HG03354 (cell line): ENCODE measurements around the gene EXOSC6.
A peak's percentile ranks its signal among the peaks of the same experiment; 100 is the strongest.
"Not testable (repeated sequence)": the region's sequence is repeated elsewhere in the genome, so short reads cannot be mapped to it uniquely, and the experiment has no call there.

Experiments used
- ATAC-seq: cut with Tn5 transposase; IDR thresholded peaks from one replicate; pipeline ENCODE4 v1.9.1; 2021; ENCODE audit warnings: mild to moderate bottlenecking; ENCODE audit not compliant: unreplicated experiment, poor library complexity, severe bottlenecking

Gene EXOSC6

GRCh38 chr16:70251629-70252354 is at the start of gene EXOSC6:
TSS of gene EXOSC6 (minus strand) at chr16:70251940. CDS start at chr16:70251900, 40 bp downstream.
- peak; percentile 92 for ATAC-seq

DNA sequence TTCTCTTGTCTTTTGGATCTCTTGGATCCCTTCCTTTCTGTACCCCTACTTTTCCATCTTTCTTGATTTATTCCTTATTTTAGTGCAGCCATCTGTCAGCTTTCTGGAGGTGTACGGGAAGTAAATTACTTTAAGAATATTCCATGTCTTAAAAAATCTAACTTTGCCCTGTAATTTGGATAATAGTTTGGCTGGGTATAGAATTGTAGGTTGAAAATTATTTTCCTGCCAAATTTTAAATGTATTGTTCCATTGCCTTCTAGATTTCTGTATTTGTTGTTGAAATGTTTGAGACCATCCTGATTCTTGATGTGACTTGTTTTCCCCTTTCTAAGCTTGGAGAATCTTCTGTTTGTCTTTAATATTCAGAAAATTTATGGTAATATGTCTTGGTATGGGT is 49.4 kb upstream of the EXOSC6 start:
- ATAC-seq: no peak

- peak; percentile 92 for ATAC-seq
These were observed 47.5 kb upstream of the EXOSC6 start, which contains the start of gene DDX19B for GRCh38 chr16:70298988-70299938. TSS of gene DDX19B (plus strand) at chr16:70299186. CDS start at chr16:70299298, 112 bp downstream.

GRCh38 chr16:70295634-70296033 is 43.9 kb upstream of the EXOSC6 start:
- no peak for ATAC-seq

GRCh38 chr16:70294385-70295025 is 42.8 kb upstream of the EXOSC6 start:
- ATAC-seq: no peak

DNA sequence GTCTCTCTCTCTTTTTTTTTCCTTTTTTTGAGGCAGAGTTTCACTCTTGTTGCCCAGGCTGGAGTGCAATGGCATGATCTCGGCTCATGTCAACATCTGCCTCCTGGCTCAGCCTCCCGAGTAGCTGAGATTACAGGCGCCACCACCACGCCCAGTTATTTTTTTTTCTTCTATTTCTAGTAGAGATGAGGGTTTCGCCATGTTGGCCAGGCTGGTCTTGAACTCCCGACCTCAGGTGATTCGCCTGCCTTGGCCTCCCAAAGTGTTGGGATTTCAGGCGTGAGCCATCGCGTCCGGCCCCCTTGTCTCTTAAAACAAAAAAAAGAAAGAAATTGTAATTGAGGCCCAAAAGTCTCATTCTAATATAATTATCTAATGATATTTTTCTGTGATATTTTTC is 40.4 kb upstream of the EXOSC6 start:
- ATAC-seq: not testable (repeated sequence)

- ATAC-seq: no peak
These were observed 39.3 kb upstream of the EXOSC6 start for GRCh38 chr16:70290949-70291519.

DNA sequence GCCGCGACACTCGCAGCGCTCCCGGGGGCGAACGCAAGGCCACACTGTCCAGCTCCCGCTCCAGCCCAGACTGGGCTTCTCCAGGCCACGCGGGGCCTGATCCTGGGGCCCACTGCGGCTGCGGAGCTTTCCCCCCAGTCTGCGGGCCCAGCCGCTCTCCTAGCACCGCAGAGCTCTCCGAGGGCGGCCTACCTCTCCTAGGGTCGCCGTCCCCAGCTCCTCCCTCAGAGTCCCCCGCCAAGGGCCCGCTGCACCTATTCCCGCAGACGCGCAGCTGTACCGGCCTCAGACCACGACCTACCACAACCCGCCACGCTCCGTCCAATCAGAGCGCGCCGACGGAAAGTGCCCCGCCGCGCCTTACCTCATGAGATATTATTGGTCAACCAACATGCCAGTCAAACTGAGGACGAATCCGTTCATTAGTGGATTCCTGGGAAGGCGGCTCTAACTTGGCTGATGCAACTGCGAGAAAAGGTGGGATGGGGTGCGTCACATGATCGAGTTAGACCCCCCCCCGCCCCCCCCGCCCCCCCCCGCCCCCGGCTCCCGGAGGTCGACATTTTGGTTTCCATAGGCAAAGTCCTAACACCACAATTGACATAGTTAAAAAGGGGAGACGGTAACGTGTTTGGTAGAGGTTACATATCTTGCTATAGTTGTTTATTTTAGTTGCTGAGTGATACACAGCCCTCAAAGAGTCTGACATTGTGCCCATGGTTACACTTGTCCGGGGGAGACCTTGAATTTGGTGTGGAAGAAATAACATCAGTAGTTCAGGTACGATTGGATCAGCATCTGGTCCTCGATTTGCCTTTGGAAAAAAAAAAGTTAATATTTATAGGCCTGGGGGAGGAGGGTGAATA is 37.7 kb upstream of the EXOSC6 start, which contains the start of gene AARS1:
Gene AARS1, minus strand, starts transcription at position 278 of the 866 bp plus-strand sequence. CDS start 6,743 bp downstream, outside the sequence.
- peak; percentile 98 for ATAC-seq

- ATAC-seq: not testable (repeated sequence)
These were observed 35.7 kb upstream of the EXOSC6 start for GRCh38 chr16:70287304-70287971.

GRCh38 chr16:70276392-70276791 is 24.7 kb upstream of the EXOSC6 start:
- ATAC-seq: no peak

DNA sequence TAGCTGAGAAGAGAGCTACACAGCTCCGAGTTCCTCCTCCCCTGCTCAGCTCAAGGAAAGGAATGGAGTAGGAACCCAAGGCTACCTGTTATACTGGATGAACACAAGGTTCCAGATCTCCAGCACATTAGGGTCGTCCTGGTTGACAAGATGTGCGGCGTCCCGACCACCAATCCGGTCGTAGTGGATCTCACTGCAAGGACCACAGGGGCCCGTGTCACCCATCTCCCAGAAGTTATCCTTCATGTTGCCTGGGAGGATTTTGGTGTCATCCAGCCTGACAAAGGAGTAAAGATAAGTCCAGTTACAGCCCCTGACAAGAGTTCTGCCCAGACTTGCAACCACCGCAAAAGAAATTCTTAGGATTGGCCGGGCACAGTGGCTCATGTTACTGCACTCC is 20.0 kb upstream of the EXOSC6 start:
- ATAC-seq: no peak

DNA sequence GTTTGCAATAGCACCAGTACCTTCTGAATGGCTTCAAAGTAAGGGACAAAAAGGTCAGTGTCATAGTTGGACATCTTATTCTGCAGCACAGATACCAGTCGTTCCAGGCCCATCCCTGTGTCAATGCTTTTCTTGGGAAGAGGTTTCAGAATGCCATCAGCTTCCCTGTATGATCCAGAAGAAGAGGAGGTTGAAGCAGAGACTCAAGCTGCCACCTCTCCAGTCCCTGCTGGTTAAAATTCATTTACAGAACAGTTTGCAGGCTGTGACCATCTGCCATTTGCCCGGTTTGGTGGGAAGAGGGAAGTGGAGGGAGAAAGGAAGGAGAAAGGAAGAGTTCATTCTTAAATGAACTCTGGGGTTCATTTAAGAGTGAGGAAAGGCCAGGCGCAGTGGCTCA is 18.4 kb upstream of the EXOSC6 start:
- ATAC-seq: no peak

GRCh38 chr16:70269471-70269870 is 17.7 kb upstream of the EXOSC6 start:
- ATAC-seq: no peak

GRCh38 chr16:70267922-70268321 is 16.2 kb upstream of the EXOSC6 start:
- not testable (repeated sequence) for ATAC-seq

DNA sequence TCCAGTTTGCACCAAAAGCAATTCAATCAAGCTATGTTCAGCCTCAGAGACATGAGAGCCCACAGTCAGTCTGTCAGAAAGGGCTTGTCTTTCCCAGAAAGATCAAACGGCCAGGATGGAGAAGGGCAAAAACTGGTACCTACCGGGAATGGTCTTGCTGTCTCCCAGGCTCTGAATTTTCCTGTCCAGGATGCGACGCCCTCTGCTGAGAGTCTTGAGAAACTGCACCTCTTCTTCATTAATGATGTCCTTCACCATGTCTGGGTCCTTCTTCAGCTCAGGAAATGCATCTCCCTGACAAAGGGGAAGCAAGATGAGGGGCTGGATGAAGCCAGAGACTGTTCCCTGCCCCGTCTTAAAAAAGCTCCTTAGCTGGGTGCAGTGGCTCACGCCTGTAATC is 15.8 kb upstream of the EXOSC6 start:
- no peak for ATAC-seq

DNA sequence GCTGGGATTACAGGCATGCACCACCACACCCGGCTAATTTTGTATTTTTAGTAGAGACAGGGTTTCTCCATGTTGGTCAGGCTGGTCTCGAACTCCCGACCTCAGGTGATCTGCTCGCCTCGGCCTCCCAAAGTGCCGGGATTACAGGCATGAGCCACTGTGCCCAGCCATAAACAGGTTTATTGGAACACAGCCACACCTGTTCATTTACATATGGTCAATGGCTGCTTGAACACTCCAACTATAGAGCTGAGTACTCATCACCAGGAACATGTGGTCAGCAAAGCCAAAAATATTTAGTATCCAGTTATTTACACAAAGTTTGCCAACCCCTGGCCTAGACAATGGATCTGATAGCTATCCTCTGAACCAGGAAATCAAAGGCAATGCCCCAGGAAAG is 8.2 kb upstream of the EXOSC6 start:
- ATAC-seq: not testable (repeated sequence)

- no peak for ATAC-seq
These were observed 7.2 kb upstream of the EXOSC6 start for GRCh38 chr16:70258946-70259345.

DNA sequence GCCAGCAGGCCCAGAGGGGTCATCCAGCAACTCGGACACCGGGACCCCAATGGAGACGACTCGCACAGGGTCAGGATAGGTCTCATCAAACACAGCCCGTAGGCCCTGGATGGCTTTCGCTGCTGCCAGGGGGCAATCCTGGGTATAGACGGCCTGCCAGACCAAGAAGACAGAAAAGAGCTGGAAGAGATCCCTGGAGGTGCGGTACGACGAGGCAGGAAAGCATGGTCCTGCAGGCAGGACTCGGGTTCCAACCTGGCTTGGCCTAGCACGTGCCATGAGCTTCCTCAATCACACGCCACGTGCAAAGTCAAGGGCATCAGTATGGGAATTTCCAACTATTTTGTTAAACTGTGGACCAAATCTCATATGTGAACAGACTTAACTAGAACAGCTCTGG is 6.3 kb upstream of the EXOSC6 start:
- no peak for ATAC-seq
